H9 (cell line): Measurements from ENCODE around the gene ITSN1. TPM values are rescaled to one million over a fixed set of nuclear protein-coding genes. Genes with fewer than 3 reads are reported as not detected.

ENCODE experiments used
- DNase-seq: peaks from one replicate; pipeline ENCODE4 v3.0.0-alpha.2; 2017
- H2AFZ ChIP-seq: one replicate; pipeline ENCODE4 v1.6.1; 2013; ENCODE audit warnings: mild to moderate bottlenecking, low read length, control low read depth, moderate library complexity
- H2AK5ac ChIP-seq: 2 replicates; pipeline ENCODE4 v1.6.1; 2013; ENCODE audit warnings: low read length, control low read depth, mixed read lengths; ENCODE audit not compliant: insufficient read length
- H2BK120ac ChIP-seq: one replicate; pipeline ENCODE4 v1.6.1; 2013; ENCODE audit warnings: low read depth, mild to moderate bottlenecking, low read length, control low read depth, inconsistent platforms; ENCODE audit not compliant: poor library complexity, severe bottlenecking
- H2BK12ac ChIP-seq: 2 replicates; pipeline ENCODE4 v1.6.1; 2013; ENCODE audit warnings: low read length, control low read depth, mixed read lengths, low read depth; ENCODE audit not compliant: insufficient read length
- H2BK15ac ChIP-seq: 2 replicates; pipeline ENCODE4 v1.6.1; 2013; ENCODE audit warnings: low read depth, low read length, control low read depth
- H2BK20ac ChIP-seq: one replicate; pipeline ENCODE4 v1.6.1; 2013; ENCODE audit warnings: low read depth, mild to moderate bottlenecking, low read length, control low read depth, inconsistent platforms; ENCODE audit not compliant: poor library complexity, severe bottlenecking
- H2BK5ac ChIP-seq: 2 replicates; pipeline ENCODE4 v1.6.1; 2013; ENCODE audit warnings: low read length, control low read depth, mixed read lengths; ENCODE audit not compliant: insufficient read length
- H3K14ac ChIP-seq: 2 replicates; pipeline ENCODE4 v1.6.1; 2013; ENCODE audit warnings: low read length, control low read depth; ENCODE audit not compliant: insufficient read depth
- H3K18ac ChIP-seq: 2 replicates; pipeline ENCODE4 v1.6.1; 2013; ENCODE audit warnings: low read depth, mild to moderate bottlenecking, mixed read lengths, low read length, control low read depth; ENCODE audit not compliant: insufficient read length
- H3K23ac ChIP-seq: 2 replicates; pipeline ENCODE4 v1.6.1; 2013; ENCODE audit warnings: low read length, control low read depth, mixed read lengths, low read depth; ENCODE audit not compliant: insufficient read length
- H3K23me2 ChIP-seq: 2 replicates; pipeline ENCODE4 v1.6.1; 2013; ENCODE audit warnings: low read depth, mild to moderate bottlenecking, mixed read lengths, low read length, control low read depth; ENCODE audit not compliant: insufficient read length, poor library complexity, severe bottlenecking
- H3K27ac ChIP-seq: 2 replicates; pipeline ENCODE4 v1.5.1; 2013; ENCODE audit warnings: low read length, control low read depth, mixed read lengths, low read depth; ENCODE audit not compliant: insufficient read length
- H3K27me3 ChIP-seq: 2 replicates; pipeline ENCODE4 v1.6.1; 2013; ENCODE audit warnings: low read length, control low read depth, inconsistent platforms; ENCODE audit not compliant: insufficient read depth
- H3K4ac ChIP-seq: 2 replicates; pipeline ENCODE4 v1.6.1; 2013; ENCODE audit warnings: low read depth, mild to moderate bottlenecking, control low read depth, inconsistent platforms, low read length, moderate library complexity
- H3K4me1 ChIP-seq: 2 replicates; pipeline ENCODE4 v1.6.1; 2013; ENCODE audit warnings: low read length, control low read depth, inconsistent platforms; ENCODE audit not compliant: insufficient read depth
- H3K4me2 ChIP-seq: 2 replicates; pipeline ENCODE4 v1.6.1; 2013; ENCODE audit warnings: low read length, control low read depth, mixed read lengths; ENCODE audit not compliant: insufficient read length, insufficient read depth
- H3K56ac ChIP-seq: 2 replicates; pipeline ENCODE4 v1.6.1; 2013; ENCODE audit warnings: low read depth, mild to moderate bottlenecking, mixed read lengths, low read length, control low read depth; ENCODE audit not compliant: insufficient read length
- H3K79me1 ChIP-seq: 2 replicates; pipeline ENCODE4 v1.6.1; 2013; ENCODE audit warnings: low read depth, mild to moderate bottlenecking, moderate library complexity, low read length, control low read depth, inconsistent platforms; ENCODE audit not compliant: insufficient read depth, poor library complexity, severe bottlenecking
- H3K79me2 ChIP-seq: 2 replicates; pipeline ENCODE4 v1.6.1; 2013; ENCODE audit warnings: low read length, control low read depth, inconsistent platforms; ENCODE audit not compliant: insufficient read depth
- H3K9ac ChIP-seq: 2 replicates; pipeline ENCODE4 v1.6.1; 2013; ENCODE audit warnings: low read length, control low read depth, mixed read lengths; ENCODE audit not compliant: insufficient read length; ENCODE audit errors: extremely low read depth
- H3K9me3 ChIP-seq: one replicate; pipeline ENCODE4 v1.6.1; 2013; ENCODE audit warnings: low read depth, low read length, inconsistent platforms; ENCODE audit not compliant: control insufficient read depth
- H3T11ph ChIP-seq: one replicate; pipeline ENCODE4 v1.6.1; 2013; ENCODE audit warnings: mild to moderate bottlenecking, low read length, control low read depth, inconsistent platforms
- H4K20me1 ChIP-seq: one replicate; pipeline ENCODE4 v1.6.1; 2013; ENCODE audit not compliant: control insufficient read depth, insufficient read length, insufficient read depth
- H4K5ac ChIP-seq: 2 replicates; pipeline ENCODE4 v1.6.1; 2013; ENCODE audit warnings: low read depth, mild to moderate bottlenecking, mixed read lengths, low read length, control low read depth; ENCODE audit not compliant: insufficient read length
- H4K8ac ChIP-seq: replicated peaks from 2 replicates; pipeline ENCODE4 v1.6.1; 2013; ENCODE audit warnings: low read length, control low read depth, mixed read lengths, low read depth; ENCODE audit not compliant: insufficient read length
- H4K91ac ChIP-seq: 2 replicates; pipeline ENCODE4 v1.6.1; 2013; ENCODE audit warnings: low read depth, mild to moderate bottlenecking, moderate library complexity, mixed read lengths, low read length, control low read depth; ENCODE audit not compliant: insufficient read length
- H3K27ac Mint-ChIP-seq, 3 experiments: 2 replicates in 2 of 3; 3 replicates in 1 of 3; pipeline ENCODE4 v1.8.0; 2020 to 2021; ENCODE audit warnings: mixed read lengths in 3 of 3, mild to moderate bottlenecking in 1 of 3, moderate library complexity in 1 of 3
- H3K27me3 Mint-ChIP-seq: 2 replicates; pipeline ENCODE4 v1.8.0; 2021; ENCODE audit warnings: low read depth, mild to moderate bottlenecking, moderate library complexity, mixed read lengths
- H3K36me3 Mint-ChIP-seq, 3 experiments: 2 replicates in 2 of 3; 3 replicates in 1 of 3; pipeline ENCODE4 v1.8.0; 2020 to 2021; ENCODE audit warnings: low read depth in 3 of 3, mixed read lengths in 3 of 3; ENCODE audit not compliant: insufficient read depth in 1 of 3
- H3K4me1 Mint-ChIP-seq, 2 experiments: 2 replicates each; pipeline ENCODE4 v1.8.0; 2020; ENCODE audit warnings: mixed read lengths in 2 of 2
- H3K4me3 Mint-ChIP-seq, 2 experiments: 2 replicates in 1 of 2; 3 replicates in 1 of 2; pipeline ENCODE4 v1.8.0; 2020 to 2021; ENCODE audit warnings: mild to moderate bottlenecking in 2 of 2, mixed read lengths in 2 of 2, moderate library complexity in 1 of 2
- H3K9me3 Mint-ChIP-seq, 2 experiments: 2 replicates in 1 of 2; 3 replicates in 1 of 2; pipeline ENCODE4 v1.8.0; 2020; ENCODE audit warnings: mild to moderate bottlenecking in 2 of 2, mixed read lengths in 2 of 2, moderate library complexity in 1 of 2
- WGBS: extraction: QIAGEN DNeasy Blood & Tissue Kit; methylation state at CpG from one replicate; pipeline ENCODE4 v1.1.7; 2013; ENCODE audit warnings: missing lambda C conversion rate, low lambda C conversion rate, mixed read lengths; ENCODE audit not compliant: insufficient read length; ENCODE audit errors: extremely low coverage; 5-methylcytosine and 5-hydroxymethylcytosine counted together
- total RNA-seq: library from RNA; stranded (reverse); gene quantifications from 2 replicates; pipeline ENCODE4 v1.2.1, GENCODE V29; 2021
- TF ChIP-seq, protein P1 (sequence below): fragments of 200-600 bp; sonication (generic); conservative IDR thresholded peaks from 3 replicates; pipeline ENCODE4 v1.8.0; 2021; ENCODE audit warnings: antibody characterized with exemption, mild to moderate bottlenecking

ITSN1 gene
- total RNA-seq, 1 experiment from 2014 or later, result 94.2 TPM

DNA sequence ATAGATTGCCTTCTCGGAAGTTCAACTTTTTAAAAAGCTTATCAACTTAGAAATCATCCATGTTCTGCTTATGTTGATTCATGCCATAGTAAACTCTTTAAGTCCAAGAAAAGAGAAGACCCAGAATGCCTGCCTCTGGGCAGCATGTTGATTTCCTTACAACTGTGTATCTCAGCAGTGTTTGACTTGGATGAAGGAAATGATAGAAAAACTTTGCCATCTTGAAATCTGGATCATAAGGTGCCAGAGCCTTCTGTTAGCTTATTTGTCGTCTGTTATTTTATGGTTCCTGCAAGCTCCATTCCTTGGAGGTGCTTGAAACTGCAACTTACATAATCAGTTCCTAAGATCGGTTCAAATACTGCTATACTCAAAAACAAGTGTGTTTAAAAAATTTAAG is 148.8 kb downstream of the ITSN1 start:
- Histone ChIP-seq H3K27ac (no peak overlapping the region), H4K8ac (no peak overlapping the region), H3K4me1 (peaks cover 12% of the 10 kb centered on the region), H3K14ac (no peak overlapping the region), H2BK5ac (no peak overlapping the region), H3K27me3 (no peaks in the 10 kb centered on the region), H3K4ac (no peak overlapping the region), H3K9ac (no peak overlapping the region), H2BK15ac (no peak overlapping the region), H3K18ac (no peak overlapping the region), H3K79me2 (no peaks in the 10 kb centered on the region), H3T11ph (no peak overlapping the region), H2AK5ac (no peak overlapping the region), H2BK20ac (no peak overlapping the region), H4K91ac (no peak overlapping the region), H3K4me2 (no peak overlapping the region), H3K23me2 (no peaks in the 10 kb centered on the region), H3K56ac (no peak overlapping the region), H4K20me1 (no peaks in the 10 kb centered on the region), H4K5ac (no peak overlapping the region), H2AFZ (no peak overlapping the region), H3K23ac (no peak overlapping the region), H2BK12ac (no peak overlapping the region), H3K9me3 (no peaks in the 10 kb centered on the region), H2BK120ac (no peak overlapping the region), H3K79me1 (no peaks in the 10 kb centered on the region)
- no CpG with 5 or more reads among the region's 3 CpGs for WGBS
- no peak overlapping the region for H3K4me3 Mint-ChIP-seq
- H3K27ac Mint-ChIP-seq, result 0 out of 7 replicates have a peak overlapping the region, but pooled peaks of 1 of the 3 experiments have one; percentile 28
- no peaks in the 10 kb centered on the region for H3K9me3 Mint-ChIP-seq
- peaks cover 35 to 39% of the 10 kb centered on the region in 2 experiments for H3K4me1 Mint-ChIP-seq
- TF ChIP-seq, protein P1, sequence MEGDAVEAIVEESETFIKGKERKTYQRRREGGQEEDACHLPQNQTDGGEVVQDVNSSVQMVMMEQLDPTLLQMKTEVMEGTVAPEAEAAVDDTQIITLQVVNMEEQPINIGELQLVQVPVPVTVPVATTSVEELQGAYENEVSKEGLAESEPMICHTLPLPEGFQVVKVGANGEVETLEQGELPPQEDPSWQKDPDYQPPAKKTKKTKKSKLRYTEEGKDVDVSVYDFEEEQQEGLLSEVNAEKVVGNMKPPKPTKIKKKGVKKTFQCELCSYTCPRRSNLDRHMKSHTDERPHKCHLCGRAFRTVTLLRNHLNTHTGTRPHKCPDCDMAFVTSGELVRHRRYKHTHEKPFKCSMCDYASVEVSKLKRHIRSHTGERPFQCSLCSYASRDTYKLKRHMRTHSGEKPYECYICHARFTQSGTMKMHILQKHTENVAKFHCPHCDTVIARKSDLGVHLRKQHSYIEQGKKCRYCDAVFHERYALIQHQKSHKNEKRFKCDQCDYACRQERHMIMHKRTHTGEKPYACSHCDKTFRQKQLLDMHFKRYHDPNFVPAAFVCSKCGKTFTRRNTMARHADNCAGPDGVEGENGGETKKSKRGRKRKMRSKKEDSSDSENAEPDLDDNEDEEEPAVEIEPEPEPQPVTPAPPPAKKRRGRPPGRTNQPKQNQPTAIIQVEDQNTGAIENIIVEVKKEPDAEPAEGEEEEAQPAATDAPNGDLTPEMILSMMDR, result no peak
- no peak for DNase-seq
- H3K27me3 Mint-ChIP-seq, result no peaks in the 10 kb centered on the region
- H3K36me3 Mint-ChIP-seq, result peaks cover 6 to 36% (median 11%) of the 10 kb centered on the region in 3 experiments; a peak in 6 of 7 replicates
